GM18858 (cell line): ENCODE results near the gene BMPER.

Experiments
- ATAC-seq: cut with Tn5 transposase; IDR thresholded peaks from one replicate; pipeline ENCODE4 v1.9.1; 2021; ENCODE audit not compliant: unreplicated experiment

BMPER gene

DNA sequence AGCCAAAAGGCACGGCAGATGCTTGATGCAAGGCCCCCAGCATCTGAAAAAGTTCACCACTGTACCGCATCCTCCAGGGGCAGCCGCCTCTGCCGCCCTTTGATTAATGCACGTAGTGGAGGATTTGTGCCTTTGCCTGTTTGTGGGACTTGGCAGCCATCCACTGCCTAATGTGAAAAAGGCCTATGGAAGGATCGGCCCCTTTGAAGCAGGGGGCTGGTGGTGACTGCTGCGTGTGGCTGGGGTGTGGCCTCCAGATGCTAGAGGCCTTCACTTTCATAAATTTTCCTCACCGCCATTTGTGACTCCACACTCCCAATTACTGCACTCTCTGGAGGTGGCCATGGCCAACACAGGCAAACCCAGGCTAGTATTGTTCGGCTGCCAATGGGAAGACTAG, 226.0 kb downstream of the BMPER start:
- no peak for ATAC-seq

DNA sequence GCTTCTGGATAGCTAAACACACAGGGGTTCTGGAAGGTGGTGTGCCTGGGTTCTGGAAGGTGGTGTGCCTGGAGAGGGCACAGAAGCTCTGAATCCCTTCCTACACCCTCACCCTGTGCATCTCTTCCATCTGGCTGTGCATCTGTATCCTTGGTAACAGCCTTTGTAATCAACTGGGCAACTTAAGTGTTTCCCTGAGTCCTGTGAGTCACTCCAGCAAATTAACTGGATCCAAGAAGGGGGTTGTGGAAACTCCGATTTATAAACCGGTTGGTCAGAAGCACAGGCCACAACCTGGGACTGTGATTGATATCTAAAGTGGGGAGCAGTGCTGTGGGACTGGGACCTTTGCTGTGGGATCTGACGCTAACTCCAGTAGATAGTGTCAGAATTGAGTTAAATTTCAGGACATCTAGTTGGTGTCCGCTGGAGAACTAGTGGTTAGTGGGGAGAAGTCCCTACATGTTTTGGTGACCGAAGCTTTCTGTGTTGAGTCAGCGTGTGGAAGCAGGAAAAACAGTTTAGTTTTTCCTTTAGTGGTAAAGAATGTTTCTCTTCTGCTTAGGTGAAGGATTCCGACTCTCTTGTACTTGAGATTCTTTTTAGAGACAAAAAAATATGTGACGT, 228.1 kb downstream of the BMPER start:
- no peak for ATAC-seq

DNA sequence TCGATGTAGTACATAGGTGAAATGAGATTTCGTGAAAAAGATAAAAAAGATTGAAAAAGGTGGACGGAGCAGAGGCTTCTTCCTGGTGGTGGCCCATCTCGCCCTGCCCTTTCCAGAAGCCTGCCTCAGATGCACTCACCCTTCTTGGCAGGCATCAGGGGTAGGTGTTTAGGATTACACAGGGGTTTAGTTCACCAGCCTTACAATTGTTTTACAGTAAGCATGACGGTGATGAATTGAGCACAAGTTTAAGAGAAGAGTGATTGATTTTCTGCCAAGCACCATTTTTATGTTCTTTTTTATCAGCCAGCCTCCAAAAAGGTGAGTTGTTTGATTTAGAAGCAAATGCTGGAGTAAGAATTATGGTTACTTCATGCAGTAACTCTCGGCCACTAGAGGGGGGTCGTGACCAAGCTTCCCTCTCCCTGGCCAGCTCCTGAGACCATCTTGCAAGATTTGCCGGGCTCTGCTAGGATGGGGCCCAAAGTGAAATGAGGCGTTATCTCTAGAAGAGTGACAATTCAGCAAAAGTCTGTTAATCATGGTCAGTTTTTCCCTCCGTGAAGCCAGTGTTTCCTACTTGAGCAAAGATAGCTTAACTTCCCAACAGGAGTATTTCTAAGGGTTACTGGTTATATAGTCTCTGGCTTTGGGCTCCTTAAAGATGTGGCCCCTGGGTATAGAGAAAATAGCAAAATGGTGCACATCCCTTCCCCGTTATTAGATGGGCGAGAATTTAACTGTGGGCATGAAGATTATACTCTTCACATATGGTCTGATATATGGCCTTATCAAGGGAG, 228.8 kb downstream of the BMPER start:
- no peak for ATAC-seq

DNA sequence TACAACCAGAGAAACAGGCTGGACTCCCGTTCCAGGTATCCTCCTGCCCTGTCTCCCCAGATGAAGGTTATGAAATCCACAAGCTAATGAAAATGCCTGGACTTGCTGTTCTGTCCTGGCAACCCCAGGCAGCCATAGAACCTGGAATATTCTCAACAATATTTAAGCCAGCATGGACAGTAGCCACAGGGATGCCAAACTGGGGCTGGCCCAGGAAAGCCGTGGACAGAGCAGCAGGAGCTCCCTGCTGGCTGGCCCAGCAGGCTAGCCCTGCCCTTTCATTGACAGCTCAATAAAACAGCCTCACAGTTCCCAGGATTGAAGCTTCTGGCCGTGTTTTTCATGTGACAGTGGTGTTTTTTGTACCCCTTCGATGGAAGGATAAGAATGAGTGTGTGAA, 230.6 kb downstream of the BMPER start:
- ATAC-seq, result no peak

DNA sequence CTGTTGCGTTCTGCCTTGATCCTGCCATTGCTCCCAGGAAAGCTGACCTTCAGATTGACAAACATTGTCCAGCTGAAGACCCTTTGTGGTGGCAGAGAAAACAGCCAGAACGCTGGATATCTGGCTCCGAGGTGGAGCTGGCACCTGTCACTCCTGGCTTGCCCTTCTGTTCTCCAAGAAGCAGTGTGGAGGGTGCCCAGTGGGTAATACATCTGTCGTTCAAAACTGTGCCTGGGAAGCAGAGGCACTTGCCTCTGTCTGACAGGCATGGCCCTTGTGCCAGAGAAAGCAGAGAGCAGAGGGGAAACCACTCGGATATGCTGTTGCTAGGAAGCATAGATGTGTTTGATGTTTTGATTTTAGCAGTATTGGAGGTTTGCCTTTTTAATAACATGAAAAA, 231.4 kb downstream of the BMPER start:
- no peak for ATAC-seq

DNA sequence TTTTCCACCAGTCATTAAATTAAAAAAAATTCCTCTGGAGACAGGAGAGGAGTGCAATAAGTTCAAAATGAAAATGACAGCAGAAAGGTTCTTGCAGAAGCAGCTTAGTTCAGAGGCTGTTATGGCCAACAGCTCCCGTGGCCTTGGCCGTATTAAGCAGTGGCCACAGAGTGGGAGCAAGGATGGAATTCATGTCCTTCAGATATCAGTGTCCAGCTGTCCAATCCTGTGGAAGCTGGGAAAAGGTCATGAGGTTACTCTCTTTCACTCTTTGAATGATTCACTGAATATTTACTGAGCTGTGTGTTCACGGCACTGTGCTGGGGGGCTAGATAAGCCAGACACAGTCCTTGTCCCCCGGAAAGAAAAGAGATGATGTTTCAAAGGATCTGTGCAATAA, 231.8 kb downstream of the BMPER start:
- no peak for ATAC-seq

DNA sequence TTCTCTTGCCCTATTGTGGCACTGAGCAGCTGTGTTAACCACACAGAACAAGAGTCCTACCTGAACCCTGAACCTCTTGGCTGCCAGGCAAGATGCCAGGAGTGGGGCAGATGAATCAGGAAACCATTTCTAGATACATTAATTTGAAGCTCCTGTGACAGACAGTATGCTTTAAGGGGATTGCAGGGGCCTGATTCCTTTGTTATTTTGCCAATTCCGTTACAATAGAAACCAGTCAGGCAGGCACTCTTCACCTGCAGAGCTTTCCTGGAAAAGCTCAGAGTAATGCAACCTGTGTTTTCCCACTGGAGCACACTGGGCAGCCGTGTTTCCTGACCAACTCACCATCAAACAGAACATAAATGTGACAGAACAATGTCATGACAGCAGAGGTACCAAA, 233.1 kb downstream of the BMPER start:
- ATAC-seq, result no peak

DNA sequence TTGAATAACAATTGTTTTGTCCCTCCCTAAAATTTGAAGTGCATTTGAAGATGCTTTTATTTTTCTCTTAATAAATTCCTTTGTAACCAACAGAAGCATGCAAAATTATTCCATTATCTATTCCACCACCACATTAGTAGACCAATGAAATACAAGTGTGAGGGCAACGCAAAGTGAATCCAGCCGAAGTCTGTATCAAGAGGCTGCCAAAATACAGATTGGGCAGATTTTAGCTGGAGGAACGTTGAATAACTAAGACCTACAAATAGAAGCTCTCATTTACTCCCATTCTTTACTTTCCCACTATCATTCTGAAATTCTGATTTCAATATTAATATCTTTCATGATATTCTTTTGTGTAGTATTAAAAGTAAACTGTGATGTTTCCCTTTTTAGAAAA, 233.7 kb downstream of the BMPER start:
- no peak for ATAC-seq

DNA sequence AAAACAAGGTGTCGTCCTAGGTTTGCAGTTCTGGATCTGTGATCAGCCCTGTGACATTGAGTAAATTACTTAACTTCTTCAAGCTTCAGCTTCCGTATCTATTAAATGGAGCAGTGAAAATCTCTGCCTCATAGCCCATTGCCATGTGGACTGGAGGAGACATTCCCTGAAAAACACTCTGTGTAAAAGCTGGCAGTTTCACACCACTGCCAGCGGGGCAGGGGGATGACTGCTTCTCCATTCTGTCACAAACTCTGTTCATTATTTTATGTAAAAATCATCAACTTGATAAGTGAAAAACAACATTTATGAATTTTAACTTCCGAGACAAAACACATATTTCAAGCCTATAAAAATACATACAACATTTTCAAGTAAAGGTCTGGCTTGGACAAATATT, 234.7 kb downstream of the BMPER start:
- no peak for ATAC-seq

DNA sequence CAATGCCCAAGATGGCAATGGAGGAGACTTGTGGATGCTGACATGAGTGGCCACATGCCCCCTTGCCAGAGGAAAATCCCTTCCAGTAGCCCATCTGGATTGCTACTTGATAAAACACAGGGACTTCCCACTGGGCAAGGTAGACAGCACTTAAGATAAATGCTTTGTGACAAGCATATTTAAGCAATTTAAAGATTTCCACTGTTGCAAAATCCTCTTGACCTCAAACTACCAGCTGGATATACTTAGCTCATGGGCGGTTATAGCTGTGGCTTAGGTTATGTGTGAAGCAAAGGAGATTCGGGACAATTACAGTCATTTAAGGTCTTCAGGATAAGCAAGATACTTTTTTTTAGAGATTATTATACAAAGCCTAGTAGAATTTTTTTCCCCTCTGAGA, 238.1 kb downstream of the BMPER start:
- no peak for ATAC-seq

DNA sequence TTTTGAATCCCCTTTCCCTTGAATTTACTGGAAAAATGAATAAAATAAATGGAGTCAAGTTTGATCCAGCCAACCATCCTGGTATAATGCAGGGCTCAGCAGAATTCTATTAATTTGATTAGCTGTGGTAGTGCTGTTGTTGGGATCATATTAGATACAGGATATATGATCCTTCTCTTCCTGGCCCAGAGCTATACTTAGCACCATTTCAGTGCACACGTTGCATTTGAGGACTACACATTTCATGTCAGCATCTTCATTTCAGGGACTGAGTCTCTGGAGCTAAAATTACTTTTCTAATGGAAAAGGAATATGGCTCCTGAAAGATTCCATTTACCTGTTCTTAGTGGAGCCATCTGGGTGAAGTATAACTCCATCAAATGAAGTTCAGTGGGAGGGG, 240.3 kb downstream of the BMPER start:
- ATAC-seq, result no peak

DNA sequence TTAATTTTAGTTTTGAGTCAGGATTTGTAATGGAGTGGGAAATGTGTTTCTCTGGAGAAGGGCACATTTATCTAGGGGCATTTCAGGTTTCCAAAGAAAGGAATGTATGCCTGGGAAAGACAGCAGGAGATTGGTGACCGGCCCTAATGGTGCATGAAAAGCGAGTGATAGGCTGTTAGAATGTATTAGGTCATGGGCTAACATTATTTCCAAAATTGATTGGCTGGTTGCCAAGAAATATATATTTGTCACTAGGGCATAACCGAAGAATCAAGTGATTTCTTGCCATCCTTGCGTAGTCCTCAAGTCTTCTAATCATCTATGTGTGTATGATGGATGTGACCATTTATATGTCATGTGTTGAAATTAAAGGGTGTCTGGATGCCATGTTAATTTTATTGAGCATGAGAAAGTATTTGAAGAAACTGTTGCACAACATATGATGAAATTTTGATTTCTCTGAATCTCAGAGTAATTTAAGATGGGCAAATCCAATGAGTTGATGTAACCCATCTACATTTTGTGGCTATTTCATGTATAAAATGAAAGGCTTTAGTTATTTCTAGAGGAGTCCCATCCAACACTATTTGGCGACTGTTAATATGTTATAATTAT, 248.4 kb downstream of the BMPER start:
- ATAC-seq, result no peak

DNA sequence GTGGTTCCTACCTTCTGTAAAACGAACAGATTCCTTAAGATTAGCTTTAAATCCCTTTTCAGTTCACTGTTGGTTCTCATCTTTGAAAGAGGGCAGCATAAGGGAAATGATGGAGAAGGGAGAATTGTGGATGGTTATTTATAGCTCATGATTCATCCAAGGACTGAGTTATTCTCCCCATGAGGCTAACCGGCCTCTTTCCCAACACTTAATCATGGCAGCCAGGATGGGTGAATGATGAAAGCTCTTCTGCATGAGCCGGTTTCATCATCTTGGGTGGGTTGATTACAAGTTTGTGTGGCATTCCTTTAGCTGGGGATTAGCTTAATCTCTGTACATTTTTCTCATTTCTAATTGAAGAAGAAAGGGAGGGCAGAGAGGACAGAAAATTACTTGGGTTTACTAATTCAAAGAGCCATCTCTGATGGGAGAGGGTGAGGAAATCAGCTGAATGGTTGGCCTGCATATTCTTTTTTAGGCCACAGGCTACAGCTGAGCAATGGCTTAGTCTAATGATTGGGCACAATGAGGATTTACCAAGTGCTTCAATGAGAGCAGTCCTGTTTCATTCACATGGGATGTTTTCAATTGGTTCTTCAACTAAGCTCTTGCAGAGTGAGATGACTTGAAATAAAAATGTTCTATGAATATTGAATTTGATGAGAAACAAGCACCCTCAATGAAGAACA, 250.0 kb downstream of the BMPER start:
- ATAC-seq, result no peak

DNA sequence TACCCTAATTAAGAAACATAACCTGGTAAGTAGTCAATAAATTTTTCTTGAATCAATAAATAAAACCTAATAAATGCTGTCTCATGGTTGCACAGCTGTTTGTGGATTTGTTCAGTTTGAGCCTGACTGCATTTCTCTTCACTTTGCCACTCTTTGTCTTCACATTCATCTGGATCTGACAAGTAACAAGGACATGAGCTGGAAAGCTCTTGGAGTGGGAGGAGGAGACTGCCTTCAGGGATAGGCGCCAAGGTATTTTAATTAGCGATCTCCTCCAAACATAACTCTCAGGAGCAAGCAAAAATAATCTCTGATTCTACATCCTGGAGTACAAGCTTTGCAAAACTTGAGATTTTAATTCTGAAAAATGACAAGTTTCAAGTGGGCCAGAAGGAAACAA, 251.0 kb downstream of the BMPER start:
- ATAC-seq, result no peak

DNA sequence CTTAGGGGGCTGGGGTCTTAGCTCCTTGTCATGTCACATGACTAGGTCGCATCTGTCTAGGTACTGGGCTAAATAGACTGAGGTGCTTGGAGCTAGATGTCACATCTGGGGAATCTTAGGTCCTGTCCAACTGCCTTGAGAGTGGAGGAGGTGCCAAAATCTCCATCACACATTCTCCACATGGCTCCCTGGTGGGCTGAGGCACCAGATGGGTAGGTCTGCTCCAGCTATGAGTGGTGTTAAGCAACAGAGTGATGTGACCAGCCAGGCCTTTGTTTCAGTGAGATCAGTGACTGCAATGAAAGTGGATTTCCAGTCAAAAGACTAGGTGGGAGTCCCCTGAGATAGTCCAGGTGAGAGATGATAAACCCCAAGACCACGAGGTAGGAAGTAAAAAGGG, 251.8 kb downstream of the BMPER start:
- no peak for ATAC-seq

DNA sequence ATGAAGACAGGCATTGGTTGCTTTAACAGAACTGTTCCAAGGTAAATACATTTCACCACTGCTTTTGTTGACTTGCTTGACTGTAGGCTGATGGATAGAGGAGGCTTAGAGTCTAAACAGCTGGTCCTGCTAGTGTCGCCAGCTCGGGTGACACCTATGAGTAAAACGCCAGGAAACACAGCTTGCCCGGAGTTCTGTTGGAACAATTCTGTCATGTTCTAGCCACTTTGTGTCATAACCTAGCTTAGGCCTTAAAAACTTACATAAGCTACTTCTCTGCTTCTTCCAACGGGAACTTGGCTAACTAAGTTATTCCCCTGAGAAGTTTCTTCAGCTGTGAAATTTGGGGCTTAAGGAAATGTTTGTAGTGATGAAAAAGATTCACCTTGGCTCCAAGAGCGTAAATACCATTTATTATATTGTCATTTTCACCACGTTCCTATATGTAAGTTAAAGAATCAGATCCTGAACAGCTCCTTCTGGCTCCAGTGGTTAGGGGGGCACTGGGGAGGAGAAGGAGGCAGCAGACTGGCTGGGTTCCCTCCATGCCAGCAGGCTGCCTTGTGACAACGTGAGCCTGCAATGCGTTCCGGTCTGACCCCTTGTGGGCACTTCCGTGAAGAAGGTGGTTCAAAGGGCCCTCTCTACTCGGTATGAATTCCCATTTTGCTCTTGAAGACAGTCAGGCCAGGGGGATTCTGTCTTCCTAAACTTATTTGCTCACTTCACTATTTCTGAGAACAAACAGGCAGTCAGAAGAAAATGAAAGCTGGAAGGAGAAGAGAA, 253.2 kb downstream of the BMPER start:
- ATAC-seq, result no peak

DNA sequence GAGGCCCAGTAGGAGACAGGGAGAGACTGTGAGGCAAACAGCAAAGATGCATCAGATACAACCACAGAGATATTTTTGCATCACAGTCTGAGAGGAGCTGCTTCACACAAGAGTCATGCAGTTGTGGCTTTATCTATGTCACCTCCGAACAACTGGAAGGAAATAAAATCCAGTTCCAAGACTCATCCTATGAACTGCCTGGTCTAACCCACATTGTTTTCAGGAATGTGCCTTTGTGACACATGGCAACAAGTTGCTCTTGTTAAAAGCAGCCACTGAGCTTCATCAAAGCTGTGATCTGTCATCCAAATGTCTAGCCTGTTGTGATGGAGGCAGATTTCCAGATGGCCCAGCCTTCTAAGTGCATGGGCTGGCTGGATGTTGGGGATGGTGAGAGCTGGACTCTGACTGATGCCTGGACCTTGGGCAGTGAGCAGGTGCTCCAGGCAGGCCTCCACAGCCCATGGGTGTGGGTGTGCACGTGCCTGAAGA, 255.0 kb downstream of the BMPER start:
- no peak for ATAC-seq

DNA sequence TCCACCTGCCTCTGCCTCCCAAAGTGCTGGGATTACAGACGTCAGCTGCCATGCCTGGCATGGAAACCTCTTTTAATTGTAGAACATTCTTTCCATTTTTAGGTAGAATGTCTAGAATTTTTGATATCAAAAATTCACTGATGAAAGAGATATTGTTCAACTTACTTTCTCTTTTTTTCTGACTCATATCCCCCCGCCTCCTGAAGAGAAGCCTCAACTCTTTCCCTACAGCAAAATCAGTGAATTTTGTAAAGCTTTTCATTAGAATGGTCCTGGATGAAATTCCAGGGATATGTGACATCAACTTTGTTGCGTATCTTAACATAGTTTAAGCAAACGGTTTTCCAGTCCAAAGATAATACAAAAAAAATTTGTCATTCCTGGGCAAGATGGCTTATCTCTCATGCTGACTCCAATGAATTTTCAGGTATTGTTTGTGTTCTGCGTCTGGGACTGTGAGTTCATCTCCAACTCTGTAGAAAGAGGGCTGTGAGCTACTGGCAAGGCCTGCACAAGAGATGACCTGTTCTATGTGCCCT, 256.8 kb downstream of the BMPER start:
- ATAC-seq, result no peak

DNA sequence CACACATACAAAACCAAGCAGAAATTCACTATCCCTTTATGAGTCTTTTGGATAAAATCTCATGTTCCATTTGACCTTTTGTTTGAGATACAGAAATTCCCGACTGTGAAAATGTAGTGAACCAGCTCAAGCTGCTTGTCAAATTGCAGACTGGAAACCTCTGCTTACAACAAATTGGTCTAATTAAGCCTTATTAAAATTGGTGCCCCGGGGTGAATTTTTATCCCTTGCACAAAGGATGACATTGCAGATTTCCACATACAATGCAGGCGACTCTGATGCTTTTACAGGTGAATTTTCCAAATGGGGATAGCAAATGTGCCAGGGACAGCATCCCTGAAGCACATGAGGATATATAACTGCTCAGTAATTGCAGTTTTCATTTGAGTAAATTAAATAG, 257.3 kb downstream of the BMPER start:
- ATAC-seq, result no peak

DNA sequence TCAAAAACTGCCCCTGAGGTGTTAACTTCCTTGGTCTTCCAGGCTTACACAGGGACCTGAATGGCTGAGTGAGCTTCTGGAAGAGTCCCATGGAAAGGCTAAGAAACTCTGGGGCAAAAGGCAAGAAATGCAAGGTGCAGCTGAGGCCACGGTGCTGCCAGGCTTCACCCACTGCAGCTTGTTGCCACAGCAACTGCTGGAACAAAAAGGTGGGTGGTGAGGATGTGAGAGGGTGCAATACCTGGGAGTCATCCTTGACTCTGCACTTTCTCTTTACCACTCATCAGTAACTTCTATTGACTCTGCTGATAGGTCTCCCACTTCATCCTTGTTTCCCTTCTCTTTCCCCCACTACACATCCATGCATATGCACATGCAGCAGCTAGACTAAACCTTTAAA, 258.6 kb downstream of the BMPER start:
- no peak for ATAC-seq

DNA sequence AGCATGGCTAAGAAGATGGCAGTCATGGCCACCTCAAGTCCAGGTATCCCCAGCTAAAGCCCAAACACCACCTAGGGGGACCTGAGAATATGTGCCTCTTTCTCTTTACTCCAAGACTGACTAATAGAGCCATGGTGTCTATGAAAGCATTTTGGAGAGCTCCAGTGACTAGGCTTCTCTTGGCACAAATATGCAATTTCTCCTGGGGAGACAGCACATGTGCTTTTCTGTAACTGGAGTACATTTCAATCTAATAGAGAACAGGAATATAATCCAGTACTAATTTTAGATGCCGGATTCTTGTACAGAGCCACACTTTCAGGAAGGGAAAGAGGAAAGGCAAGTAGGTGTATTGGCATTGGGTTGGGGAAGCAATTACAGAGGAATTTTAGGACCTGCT, 260.1 kb downstream of the BMPER start:
- no peak for ATAC-seq
